ENCODE results near the gene PGAM2.

Gene PGAM2

GRCh38 chr7:44063894-44064651 is 1.3 kb downstream of the PGAM2 start:
- no peak for DNase-seq

GRCh38 chr7:44063547-44063893 is 1.8 kb downstream of the PGAM2 start:
- DNase-seq, result no peak

- no peak for DNase-seq
Measured at GRCh38 chr7:44062903-44063295, 2.5 kb downstream of the PGAM2 start.

- DNase-seq, result no peak
Measured at GRCh38 chr7:44062180-44062902, 3.0 kb downstream of the PGAM2 start.

GRCh38 chr7:44061645-44062179 is 3.7 kb downstream of the PGAM2 start:
- no peak for DNase-seq

- DNase-seq, result no peak
Measured at GRCh38 chr7:44060948-44061644, 4.3 kb downstream of the PGAM2 start.

- no peak for DNase-seq
Measured at GRCh38 chr7:44060091-44060947, 5.0 kb downstream of the PGAM2 start.

GRCh38 chr7:44059219-44060090 is 5.9 kb downstream of the PGAM2 start:
- no peak for DNase-seq

- DNase-seq, result no peak
Measured at GRCh38 chr7:44058759-44059218, 6.6 kb downstream of the PGAM2 start.

GRCh38 chr7:44057849-44058758 is 7.3 kb downstream of the PGAM2 start:
- DNase-seq, result no peak

GRCh38 chr7:44057181-44057848 is 8.1 kb downstream of the PGAM2 start:
- no peak for DNase-seq

GRCh38 chr7:44056681-44057080 is 8.7 kb downstream of the PGAM2 start:
- DNase-seq, result no peak

- DNase-seq, result no peak
Measured at GRCh38 chr7:44052771-44053365, 12.5 kb downstream of the PGAM2 start.

GRCh38 chr7:44051611-44052220 is 13.7 kb downstream of the PGAM2 start:
- no peak for DNase-seq

- DNase-seq, result no peak
Measured at GRCh38 chr7:44050915-44051560, 14.3 kb downstream of the PGAM2 start.

GRCh38 chr7:44050121-44050914 is 15.0 kb downstream of the PGAM2 start:
- DNase-seq, result no peak

- no peak for DNase-seq
Measured at GRCh38 chr7:44048031-44048795, 17.2 kb downstream of the PGAM2 start.

All from hematopoietic multipotent progenitor cell treated with erythropoietin and hydrocortisone succinate and interleukin-3 and kit ligand, for 4 days (in vitro differentiated cells).